GM21447 (cell line): ENCODE results near the gene MCU.

Source experiments
- ATAC-seq: cut with Tn5 transposase; IDR thresholded peaks from one replicate; pipeline ENCODE4 v1.9.1; 2021; ENCODE audit not compliant: unreplicated experiment

The MCU gene

DNA sequence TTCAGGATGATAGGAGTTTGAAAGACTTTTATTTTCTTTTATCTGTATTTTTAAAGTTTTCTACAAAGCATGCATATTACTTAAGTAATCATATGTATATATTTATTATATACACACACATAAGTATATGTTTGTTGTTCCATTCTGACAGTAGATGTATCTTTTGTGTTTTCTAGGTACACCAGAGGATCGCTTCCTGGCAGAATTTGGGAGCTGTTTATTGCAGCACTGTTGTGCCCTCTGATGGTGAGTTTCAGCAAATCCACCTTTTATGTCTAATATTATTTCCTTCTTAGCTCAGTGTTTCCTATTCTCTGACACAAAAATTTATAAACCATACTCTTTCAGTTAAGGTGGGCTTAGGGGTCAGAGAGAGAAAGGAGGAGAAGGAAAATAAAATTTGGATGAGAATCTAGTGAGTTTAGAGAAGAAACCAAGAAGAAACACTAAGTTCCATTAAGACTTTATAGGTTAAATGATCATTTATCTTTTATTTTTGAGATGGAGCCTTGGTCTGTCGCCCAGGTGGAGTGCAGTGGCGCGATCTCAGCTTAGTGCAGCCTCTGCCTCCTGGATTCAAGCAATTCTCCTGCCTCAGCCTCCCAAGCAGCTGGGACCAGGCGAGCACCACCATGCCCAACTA, 142.4 kb downstream of the MCU start:
- ATAC-seq, result no peak

DNA sequence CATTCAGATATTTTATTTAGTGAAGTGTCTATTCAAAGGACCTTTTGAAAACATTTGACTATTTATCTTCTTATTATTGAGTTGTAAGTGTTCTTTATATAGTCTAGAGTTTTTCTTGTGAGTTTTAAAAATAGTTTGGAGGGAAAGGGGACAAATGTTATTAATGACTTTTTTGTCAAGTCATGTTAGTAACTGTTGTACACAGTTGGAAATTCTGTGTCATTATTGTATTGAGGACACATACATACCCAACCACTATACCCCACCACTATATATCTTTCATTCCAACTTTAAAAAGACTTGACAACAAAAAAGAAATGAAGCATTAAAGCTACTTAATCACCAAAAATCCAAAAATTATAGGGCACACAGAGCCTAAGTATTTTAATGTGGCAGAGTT, 148.4 kb downstream of the MCU start:
- no peak for ATAC-seq

DNA sequence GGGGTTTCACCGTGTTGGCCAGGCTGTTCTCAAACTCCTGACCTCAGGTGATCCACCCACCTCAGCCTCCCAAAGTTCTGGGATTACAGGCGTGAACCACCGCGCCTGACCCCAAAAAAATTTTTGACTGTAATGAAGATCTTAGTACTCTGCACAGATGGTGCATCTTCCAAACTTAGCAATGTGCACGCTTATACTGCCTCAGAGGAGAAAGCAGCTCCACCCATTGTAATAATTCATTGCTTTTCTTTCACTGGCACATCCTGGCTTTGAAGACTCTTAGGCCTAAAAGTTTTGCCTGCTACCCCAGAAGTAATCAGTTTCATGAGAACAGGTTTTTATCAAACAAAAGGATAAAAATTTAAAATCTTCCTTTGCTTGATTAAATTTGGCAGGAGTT, 149.5 kb downstream of the MCU start:
- no peak for ATAC-seq

DNA sequence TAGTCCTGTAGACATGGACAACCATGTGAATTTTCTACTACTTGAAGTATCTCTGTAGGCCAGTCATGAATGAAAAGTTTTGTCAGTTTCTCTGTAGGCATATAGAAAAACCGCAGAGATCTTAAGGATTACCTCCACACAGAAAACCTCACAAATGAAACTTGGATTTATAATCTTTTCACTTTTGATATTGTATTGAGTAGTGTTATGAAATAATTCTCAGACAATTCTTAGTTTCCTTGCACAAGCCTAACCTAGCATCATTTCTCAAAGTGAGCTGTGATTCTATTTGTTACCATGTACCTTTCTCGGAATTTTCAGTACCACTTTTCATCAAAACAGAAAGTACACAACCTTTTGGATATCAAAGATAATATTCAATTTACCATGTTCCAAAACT, 150.2 kb downstream of the MCU start:
- no peak for ATAC-seq

DNA sequence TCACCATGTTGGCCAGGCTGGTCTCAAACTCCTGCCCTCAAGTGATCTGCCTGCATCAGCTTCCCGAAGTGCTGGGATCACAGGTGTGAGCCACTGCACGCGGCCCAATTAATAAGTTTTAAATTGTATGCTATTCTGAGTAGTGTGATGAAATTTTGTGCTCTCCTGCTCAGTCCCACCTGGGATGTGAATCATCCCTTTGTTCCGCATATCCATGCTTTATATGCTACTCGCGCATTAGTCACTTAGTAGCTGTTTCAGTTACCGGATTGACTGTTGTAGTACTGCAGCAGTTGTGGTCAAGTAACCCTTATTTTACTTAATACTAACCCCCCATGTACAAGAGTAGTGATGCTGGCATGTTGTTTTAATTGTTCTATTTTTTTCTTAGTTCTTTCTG, 154.3 kb downstream of the MCU start:
- no peak for ATAC-seq

DNA sequence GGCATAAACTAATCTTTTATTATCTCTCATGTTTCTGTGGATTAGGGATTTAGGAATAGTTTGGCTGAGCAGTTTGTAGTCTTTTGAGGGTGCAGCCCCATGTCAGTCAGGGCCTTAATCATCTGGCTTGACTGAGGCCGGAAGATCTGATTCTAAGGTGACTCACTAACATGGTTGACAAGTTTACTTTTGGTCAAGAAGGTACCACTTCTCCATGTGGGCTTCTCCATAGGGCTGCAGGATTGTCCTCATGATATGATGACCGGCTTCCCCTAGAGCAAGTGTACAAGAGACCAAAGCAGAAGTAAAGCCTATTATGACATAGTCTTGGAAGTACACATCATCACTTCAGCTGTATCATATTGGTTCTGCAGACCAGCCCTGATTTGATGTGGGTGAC, 155.7 kb downstream of the MCU start:
- no peak for ATAC-seq

DNA sequence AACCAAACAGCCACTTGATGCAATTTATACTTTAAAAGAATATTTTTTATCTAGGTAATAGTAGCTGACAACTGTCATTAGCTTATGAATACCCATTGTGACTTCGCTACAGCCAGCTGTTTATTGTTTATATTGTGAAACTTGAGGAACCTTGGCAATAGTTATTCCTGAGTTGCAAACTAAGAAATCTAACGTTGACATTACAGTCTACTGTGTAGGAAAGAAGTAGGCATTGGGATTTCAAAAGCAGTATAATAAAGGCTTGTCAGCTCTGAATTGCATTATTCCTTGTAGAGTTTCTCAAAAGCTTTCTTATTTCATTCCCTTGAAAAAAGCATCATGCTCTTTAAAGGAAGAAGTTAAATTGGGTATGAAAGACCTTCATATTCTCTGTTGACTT, 158.9 kb downstream of the MCU start:
- ATAC-seq, result no peak

DNA sequence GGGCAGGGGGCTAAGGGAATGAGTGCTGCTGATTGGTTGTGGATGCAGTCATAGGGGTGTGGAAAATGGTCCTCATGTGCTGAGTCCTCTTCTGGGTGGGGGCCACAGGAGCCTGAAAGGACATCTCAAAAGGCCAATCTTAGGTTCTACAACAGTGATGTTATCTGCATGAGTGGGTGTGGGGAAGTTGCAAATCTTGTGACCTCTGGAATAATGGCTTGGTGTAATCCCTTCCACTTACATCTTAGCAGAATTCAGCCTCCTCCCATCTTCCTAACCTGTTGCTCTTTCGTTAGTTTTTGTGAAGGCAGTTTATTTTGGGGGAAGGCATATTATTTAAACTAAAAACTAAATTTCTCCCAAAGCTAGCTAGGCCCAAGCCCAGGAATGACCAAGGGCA, 159.6 kb downstream of the MCU start:
- no peak for ATAC-seq

DNA sequence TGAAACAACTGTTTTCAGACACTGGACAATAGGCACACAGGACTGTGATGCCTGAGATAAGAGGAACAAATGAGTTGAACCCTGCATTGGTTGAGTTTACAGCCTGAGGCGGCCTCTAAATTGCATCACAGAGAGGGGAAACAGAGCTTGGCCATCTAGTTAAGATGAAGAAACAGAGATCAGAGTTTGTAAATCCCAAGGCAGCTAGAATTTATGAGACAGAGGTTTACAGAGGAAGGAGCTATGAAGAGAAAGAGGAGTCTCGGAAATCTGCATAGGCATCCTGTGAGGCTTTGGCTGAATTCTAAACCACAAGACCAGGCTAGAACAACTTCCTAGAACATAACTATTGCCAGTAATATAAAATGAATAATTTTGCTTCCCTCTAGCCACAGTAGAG, 160.6 kb downstream of the MCU start:
- ATAC-seq, result no peak

DNA sequence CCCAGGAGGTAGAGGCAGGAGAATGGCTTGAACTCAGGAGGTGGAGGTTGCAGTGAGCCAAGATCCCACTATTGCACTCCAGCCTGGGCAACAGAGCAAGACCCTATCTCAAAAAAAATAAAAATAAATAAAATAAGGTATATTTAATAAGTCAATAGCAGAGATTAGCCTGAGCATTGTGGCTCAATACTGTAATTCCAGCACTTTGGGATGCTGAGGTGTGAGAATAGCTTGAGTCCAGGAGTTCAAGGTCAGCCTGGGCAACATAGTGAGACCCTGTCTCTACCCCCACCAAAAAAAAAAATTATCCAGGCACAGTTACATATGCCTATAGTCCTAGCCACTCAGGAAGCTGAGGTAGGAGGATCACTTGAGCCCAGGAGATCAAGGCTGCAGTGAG, 163.2 kb downstream of the MCU start:
- no peak for ATAC-seq

DNA sequence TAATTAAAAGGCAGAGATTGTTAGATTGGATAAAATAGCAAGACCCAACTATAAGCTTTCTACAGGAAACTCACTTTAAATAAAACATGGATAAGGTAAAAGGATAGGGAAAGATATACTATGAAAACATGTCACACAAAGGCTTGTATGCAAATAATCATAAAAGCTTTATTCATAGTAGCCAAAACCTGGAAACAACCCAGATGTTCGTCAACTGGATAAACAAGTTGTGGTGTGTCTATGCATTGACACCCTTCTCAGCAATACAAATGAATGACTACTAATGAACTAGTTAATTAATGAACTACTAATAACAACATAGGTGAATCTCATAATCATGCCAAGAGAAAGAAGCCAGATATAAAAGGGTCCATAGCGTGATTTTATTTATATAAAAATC, 163.8 kb downstream of the MCU start:
- ATAC-seq, result no peak

DNA sequence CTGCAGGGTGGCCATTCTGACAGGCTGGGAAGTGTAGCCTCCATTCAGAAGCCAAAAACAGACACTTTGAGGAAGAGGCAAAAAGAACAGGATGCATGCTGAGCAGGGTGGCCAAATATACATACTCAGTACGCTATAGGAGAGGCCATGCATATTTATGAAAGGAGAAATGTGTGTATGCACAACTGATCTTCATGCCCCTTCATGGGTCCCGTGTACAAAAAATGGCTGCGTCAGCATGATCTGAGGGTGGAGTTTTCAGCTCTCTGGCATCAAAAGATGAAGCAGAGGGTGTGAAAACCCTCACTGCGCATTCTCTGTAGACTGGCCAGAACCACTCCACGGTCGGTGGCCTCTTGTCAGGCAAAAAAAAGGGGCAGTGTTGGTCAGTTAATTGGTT, 166.1 kb downstream of the MCU start:
- no peak for ATAC-seq

DNA sequence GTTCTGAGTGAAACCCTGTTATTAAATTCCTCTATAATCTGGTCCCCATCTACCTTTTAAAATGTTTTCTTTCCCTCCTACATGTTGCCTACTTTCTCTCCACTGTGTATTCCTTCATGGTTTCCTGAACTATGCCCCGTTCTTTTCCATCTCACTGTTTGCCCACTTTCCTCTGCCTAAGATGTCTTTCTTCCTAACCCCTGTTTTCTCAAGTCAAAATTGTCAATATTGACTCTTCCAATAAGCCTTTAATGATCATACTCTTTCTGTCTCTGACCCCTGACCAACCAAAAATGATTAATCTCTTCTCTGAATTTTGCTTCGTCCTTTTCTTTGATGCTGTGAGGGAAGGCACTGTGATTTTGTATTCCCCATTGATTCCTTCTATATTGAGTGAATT, 171.0 kb downstream of the MCU start:
- ATAC-seq, result no peak

DNA sequence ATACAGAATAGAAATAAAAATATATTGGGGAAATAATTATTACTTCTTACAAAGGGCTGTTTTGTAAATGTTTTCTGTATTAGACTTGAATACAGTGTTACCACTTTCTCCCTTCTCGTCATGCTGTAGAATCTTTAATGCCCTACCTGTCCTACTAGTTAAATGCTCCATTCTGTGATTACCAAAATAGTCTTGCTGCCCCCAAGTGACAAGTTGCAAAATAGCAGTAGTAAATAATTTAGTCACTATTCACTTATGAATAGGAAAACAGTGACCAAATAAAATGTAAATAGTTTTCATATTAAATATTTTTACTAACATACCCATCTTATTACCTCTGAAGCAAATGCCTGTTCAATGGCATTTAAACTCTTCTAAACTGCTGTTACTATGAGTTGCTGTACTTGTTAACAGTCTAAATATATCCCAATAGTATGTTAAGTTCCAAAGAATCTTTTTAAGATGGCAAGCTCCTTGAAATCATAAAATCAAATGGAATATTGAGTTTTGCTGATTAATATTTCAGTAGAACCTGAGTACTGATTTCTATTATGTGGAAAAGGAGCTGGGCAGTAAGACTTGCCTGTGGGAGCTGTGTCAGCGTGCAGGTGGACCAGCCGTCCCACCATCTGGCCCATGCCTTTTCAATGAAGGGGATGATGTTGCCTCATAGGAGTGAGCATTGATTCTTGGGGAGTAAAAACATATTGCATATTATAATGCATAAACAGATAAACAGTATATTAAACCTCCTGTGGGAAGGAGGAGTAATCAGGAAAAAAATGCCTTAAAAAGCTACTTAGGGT, 183.5 kb downstream of the MCU start:
- ATAC-seq, result no peak

DNA sequence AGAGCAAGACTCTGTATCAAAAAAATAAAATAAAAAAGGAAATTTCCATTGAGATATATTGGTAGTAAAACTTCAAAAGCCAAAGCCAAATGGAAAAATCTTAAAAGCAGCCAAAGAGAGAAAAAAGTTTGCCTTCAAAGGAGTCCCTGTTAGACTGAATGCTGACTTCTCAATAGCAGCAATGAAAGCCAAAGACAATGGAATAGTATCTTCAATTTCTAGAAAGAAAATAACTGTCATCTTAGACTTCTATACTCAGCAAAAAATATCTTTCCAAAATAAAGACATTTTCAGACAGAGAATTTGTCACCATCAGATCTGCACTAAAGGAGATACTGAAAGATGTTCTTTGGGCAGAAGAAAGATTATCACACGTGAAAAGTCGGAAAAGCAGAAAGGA, 187.3 kb downstream of the MCU start:
- ATAC-seq, result no peak

DNA sequence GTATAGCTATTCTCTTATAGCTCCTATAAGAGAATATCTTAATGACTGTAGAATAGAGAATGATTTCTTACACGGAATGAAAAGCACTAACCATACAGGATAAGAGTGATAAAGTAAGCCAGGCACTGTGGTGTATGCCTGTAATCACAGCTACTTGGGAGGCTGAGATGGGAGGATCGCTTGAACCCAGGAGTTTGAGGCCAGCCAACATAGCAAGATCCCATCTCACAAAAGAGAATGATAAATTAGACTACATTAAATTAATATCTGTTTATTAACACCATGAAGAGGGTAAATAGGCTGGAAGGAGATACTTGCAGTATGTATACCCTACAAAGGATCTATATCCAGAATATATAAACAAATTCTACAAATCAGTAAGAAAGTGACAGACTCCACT, 189.3 kb downstream of the MCU start:
- ATAC-seq, result no peak

DNA sequence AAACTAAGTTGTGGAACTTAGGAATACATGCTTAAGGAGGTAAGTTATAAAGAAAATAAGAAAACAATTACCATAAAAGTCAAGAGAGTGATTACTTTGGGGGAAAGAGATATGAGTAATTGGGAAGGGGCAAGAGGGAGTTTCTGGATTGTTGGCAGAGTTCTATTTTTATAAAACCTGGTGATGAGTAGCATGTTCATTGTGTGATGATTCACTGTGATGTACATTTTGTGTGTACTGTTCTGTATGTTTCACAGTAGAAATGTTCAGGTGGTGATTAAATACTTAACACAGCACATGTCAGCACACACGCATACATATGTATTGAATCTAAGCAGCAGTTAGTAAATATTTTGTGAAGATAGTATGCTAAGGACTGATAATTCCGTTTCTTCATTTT, 191.9 kb downstream of the MCU start:
- ATAC-seq, result no peak

DNA sequence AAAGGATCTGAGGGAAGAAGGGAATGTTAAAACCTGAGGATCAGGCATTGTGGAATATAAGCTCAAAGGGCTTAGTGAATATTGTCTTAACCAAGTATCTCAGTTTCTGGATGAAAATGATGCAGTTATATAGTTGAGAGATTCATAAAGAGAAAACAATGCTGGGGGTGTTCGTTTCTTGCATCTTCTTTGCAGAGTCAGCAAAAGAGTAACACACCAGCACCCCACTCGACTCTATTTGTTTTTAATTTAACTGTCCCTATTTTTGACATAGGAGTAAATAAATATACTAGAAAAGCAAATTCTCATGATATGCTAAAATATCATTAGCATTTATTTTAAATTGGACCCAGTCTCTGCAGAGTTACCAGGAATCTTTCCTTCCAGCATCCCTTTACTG, 194.0 kb downstream of the MCU start:
- ATAC-seq, result no peak

DNA sequence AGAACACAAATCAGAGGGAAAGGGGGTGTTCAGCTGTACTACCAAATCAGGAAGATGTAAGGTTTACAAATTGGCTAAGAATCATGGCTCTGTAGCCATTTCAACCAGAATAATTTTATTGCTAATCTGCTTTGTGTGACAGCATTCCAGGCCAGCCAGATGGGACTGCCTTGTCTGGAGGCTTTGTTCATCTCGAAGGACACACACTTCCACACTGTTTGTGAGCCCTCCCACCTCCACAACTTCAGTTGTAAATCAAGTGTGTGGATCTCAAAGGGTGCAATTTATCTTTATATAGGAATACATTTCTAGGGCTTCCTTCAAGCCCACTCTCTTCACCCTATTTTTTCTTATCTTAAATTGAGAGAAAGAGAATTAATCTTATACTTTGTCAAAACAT, 194.7 kb downstream of the MCU start:
- ATAC-seq, result no peak

DNA sequence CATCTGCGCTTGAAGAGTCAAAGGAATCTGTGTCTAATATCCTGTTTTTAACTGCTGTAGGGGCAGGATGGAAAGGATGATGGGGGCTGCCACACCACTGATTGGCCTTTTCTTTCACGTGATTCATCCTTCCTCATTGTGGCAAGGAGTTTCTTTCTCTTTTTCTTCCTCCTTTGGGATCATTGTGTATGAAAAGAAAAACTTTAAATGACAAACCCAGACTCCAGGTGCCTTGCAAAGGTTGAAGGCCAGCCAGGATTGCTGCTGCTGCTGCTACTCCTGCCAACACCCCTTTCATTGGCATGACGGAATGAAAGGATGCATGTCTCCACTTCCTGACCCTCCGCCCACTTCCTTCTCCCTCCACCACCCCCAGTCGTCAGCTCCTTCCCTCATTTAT, 195.1 kb downstream of the MCU start:
- no peak for ATAC-seq

DNA sequence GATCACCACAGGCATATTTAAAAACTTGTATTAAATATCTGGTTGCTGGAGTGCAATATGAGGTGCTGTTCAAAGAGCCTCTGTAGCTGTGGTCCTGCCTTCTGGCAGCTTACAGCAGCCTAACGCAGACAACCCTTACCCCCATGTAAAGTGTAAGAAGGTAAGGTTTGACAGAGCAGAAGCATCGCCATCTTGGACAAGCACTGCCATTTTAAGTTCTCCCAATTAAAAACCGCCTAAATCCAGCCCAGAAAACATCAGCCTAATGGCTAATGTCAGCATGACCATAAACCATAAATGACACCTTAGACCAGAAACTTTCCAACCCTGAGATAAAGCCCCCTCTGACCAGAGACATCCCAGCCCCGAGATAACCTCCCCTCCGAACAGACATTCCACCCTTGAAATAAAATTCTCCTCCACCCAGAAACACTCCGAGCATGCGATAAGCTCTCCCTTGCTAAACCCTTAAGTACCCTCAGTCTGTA, 196.3 kb downstream of the MCU start:
- no peak for ATAC-seq

DNA sequence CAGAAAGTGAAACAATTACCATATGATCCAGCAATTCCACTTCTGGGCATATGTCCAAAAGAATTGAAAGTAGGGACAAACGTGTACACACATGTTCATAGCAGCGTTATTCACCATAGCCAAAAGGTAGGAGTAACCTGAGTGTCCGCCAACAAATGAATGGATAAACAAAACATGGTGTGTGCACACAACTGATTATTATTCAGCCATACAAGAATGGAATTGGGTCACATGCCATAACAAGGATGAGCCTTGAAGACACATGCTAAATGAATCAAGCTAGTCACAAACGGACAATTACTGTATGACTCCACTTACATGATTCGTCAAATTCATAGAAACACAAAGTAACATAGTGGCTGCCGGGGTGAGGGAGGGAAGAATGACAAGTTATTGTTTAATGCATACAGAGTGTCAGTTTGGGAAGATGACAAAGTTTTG, 197.5 kb downstream of the MCU start:
- no peak for ATAC-seq

DNA sequence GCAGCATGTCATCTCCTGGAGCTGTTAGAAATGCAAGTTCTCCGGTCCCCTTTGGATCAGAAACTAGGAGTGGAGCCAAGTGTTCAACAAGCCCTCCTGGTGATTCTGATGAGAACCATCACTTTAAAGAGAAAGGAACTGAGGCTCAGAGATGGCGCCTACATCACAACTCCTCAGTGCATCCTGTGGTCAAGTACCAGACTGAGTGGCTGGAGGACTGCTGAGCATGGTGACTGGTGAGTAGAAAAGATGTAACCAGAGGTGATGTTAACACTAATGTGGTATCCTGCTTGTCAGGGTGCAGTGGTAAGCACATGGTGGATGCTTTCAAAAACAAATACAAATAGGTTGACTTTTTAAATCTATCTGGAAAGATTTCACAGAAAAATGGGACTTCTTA, 198.1 kb downstream of the MCU start:
- no peak for ATAC-seq
